ENCODE results near the gene EFNA1. TPM values are rescaled to one million over a fixed set of nuclear protein-coding genes. Genes with fewer than 3 reads are reported as not detected.

EFNA1 gene
- total and polyA plus RNA-seq, 2 experiments from 2014 or later: 39.1 to 83.5 TPM

- TF ChIP-seq CTCF (IDR thresholded peaks at IDR 0.05; ENCODE audit: low read depth, low read length): no peak
- no peak overlapping the region for H3K27ac ChIP-seq
- H3K27me3 ChIP-seq: peaks cover 12% of the 10 kb centered on the region
Observed at GRCh38 chr1:155126556-155127104, 1.0 kb upstream of the EFNA1 start.

GRCh38 chr1:155127967-155128754, 485 bp downstream of the EFNA1 start:
- Histone ChIP-seq H3K27me3 (peaks cover 12% of the 10 kb centered on the region), H3K4me1 (ENCODE audit: low read depth) (peaks cover 24% of the 10 kb centered on the region), H3K27ac (peak overlapping the region; percentile 98), H3K9me3 (ENCODE audit: low read depth) (no peaks in the 10 kb centered on the region), H3K36me3 (peaks cover 16% of the 10 kb centered on the region), H3K4me3 (peak overlapping the region; percentile 59)
- no peak for DNase-seq (ENCODE audit: low read depth in 1 of 2, low spot score in 1 of 2)
- no peak for TF ChIP-seq CTCF (IDR thresholded peaks at IDR 0.05; ENCODE audit: low read depth, low read length)

More at GRCh38 chr1:155126556-155127104, 1.0 kb upstream of the EFNA1 start:
- Histone ChIP-seq H3K9me3 (ENCODE audit: low read depth) (no peaks in the 10 kb centered on the region), H3K4me1 (ENCODE audit: low read depth) (peaks cover 24% of the 10 kb centered on the region), H3K4me3 (peak overlapping the region; percentile 59), H3K36me3 (peaks cover 3% of the 10 kb centered on the region)
- DNase-seq (ENCODE audit: low read depth in 1 of 2, low spot score in 1 of 2): peak; percentile 35 to 54

- peaks cover 22% of the 10 kb centered on the region for H3K36me3 ChIP-seq
- H3K4me3 ChIP-seq: peak overlapping the region; percentile 59
- H3K27me3 ChIP-seq: peaks cover 12% of the 10 kb centered on the region
- peak in 1 of 2 donors; percentile 19 for DNase-seq (ENCODE audit: low read depth in 1 of 2, low spot score in 1 of 2)
- H3K9me3 ChIP-seq (ENCODE audit: low read depth): no peaks in the 10 kb centered on the region
- H3K27ac ChIP-seq: peak overlapping the region; percentile 98
- TF ChIP-seq CTCF (IDR thresholded peaks at IDR 0.05; ENCODE audit: low read depth, low read length): no peak
- H3K4me1 ChIP-seq (ENCODE audit: low read depth): peaks cover 24% of the 10 kb centered on the region
Observed at GRCh38 chr1:155128755-155129473, 1.2 kb downstream of the EFNA1 start.

- Histone ChIP-seq H3K9me3 (ENCODE audit: low read depth) (no peaks in the 10 kb centered on the region), H3K36me3 (peaks cover 28% of the 10 kb centered on the region), H3K4me3 (peak overlapping the region; percentile 59), H3K27me3 (peaks cover 12% of the 10 kb centered on the region), H3K4me1 (ENCODE audit: low read depth) (peaks cover 32% of the 10 kb centered on the region), H3K27ac (peak overlapping the region; percentile 98)
- DNase-seq (ENCODE audit: low read depth in 1 of 2, low spot score in 1 of 2): peak in 1 of 2 donors; percentile 35
- TF ChIP-seq CTCF (IDR thresholded peaks at IDR 0.05; ENCODE audit: low read depth, low read length): no peak
Observed at GRCh38 chr1:155130272-155131006, 2.8 kb downstream of the EFNA1 start.

- H3K4me1 ChIP-seq (ENCODE audit: low read depth): peaks cover 32% of the 10 kb centered on the region
Observed at GRCh38 chr1:155131285-155131684, 3.6 kb downstream of the EFNA1 start.

More at GRCh38 chr1:155131285-155131684, 3.6 kb downstream of the EFNA1 start:
- no peak for TF ChIP-seq CTCF (IDR thresholded peaks at IDR 0.05; ENCODE audit: low read depth, low read length)
- Histone ChIP-seq H3K9me3 (ENCODE audit: low read depth) (no peaks in the 10 kb centered on the region), H3K27ac (peak overlapping the region; percentile 98), H3K27me3 (peaks cover 4% of the 10 kb centered on the region), H3K36me3 (peaks cover 28% of the 10 kb centered on the region), H3K4me3 (no peak overlapping the region)
- no peak for DNase-seq (ENCODE audit: low read depth in 1 of 2, low spot score in 1 of 2)

All from cardiac muscle cell (in vitro differentiated cells and primary cell).